ACC112 (cell line): ENCODE measurements around the gene CCNI.
"Not testable (repeated sequence)": the region's sequence is repeated elsewhere in the genome, so short reads cannot be mapped to it uniquely, and the experiment has no call there.

Experiments
- H2AFZ ChIP-seq: fragments of 200-600 bp; sonication (generic); one replicate; pipeline ENCODE4 v1.6.0; 2017; ENCODE audit warnings: antibody characterized with exemption, low read length; ENCODE audit not compliant: unreplicated experiment
- H3K27ac ChIP-seq: fragments of 200-600 bp; sonication (generic); 2 replicates; pipeline ENCODE4 v1.5.1; 2014; ENCODE audit warnings: low read depth, mild to moderate bottlenecking, antibody characterized with exemption, low read length, moderate library complexity
- H3K27me3 ChIP-seq: fragments of 200-600 bp; sonication (generic); 2 replicates; pipeline ENCODE4 v1.6.1; 2014; ENCODE audit warnings: mild to moderate bottlenecking, antibody characterized with exemption, low read length, moderate library complexity, mixed read lengths; ENCODE audit not compliant: insufficient read depth
- H3K36me3 ChIP-seq: fragments of 200-600 bp; sonication (generic); 2 replicates; pipeline ENCODE4 v1.6.1; 2016; ENCODE audit warnings: mild to moderate bottlenecking, antibody characterized with exemption, low read length, moderate library complexity, mixed read lengths; ENCODE audit not compliant: insufficient read depth
- H3K4me1 ChIP-seq: fragments of 200-600 bp; sonication (generic); one replicate; pipeline ENCODE4 v1.6.1; 2016; ENCODE audit warnings: low read length, mixed read lengths; ENCODE audit not compliant: insufficient read depth, unreplicated experiment, control insufficient read depth
- H3K4me3 ChIP-seq: fragments of 200-600 bp; sonication (generic); 2 replicates; pipeline ENCODE4 v1.5.1; 2014; ENCODE audit warnings: mild to moderate bottlenecking, low read depth, low read length
- H3K79me2 ChIP-seq: fragments of 200-600 bp; sonication (generic); one replicate; pipeline ENCODE4 v1.6.0; 2016; ENCODE audit warnings: low read length; ENCODE audit not compliant: control insufficient read depth, unreplicated experiment, insufficient read depth

Gene CCNI

GRCh38 chr4:77069514-77069913 lies 6.3 kb downstream of the CCNI start:
- not testable (repeated sequence) for H3K27ac ChIP-seq, H2AFZ ChIP-seq, H3K4me3 ChIP-seq, H3K27me3 ChIP-seq, H3K36me3 ChIP-seq
- Histone ChIP-seq H3K4me1 (peaks cover 28% of the 10 kb centered on the region), H3K79me2 (peaks cover 90% of the 10 kb centered on the region)

GRCh38 chr4:77065382-77065781 lies 10.4 kb downstream of the CCNI start:
- peaks cover 7% of the 10 kb centered on the region for H3K4me1 ChIP-seq
- no peak overlapping the region for H3K4me3 ChIP-seq
- no peaks in the 10 kb centered on the region for H3K27me3 ChIP-seq
- peaks cover 18% of the 10 kb centered on the region for H3K36me3 ChIP-seq
- H3K79me2 ChIP-seq = peaks cover 67% of the 10 kb centered on the region
- no peak overlapping the region for H2AFZ ChIP-seq
- no peak overlapping the region for H3K27ac ChIP-seq

- Histone ChIP-seq H3K27me3 (no peaks in the 10 kb centered on the region), H2AFZ (no peak overlapping the region), H3K4me1 (peaks cover 16% of the 10 kb centered on the region), H3K79me2 (peaks cover 53% of the 10 kb centered on the region), H3K27ac (no peak overlapping the region), H3K4me3 (no peak overlapping the region), H3K36me3 (peaks cover 38% of the 10 kb centered on the region)
Measured at GRCh38 chr4:77062856-77063255, 12.9 kb downstream of the CCNI start.

GRCh38 chr4:77052352-77052751 lies 23.4 kb downstream of the CCNI start:
- peaks cover 28% of the 10 kb centered on the region for H3K4me1 ChIP-seq
- peaks cover 52% of the 10 kb centered on the region for H3K36me3 ChIP-seq
- H2AFZ ChIP-seq = no peak overlapping the region
- H3K79me2 ChIP-seq = peaks cover 5% of the 10 kb centered on the region
- no peak overlapping the region for H3K4me3 ChIP-seq
- no peaks in the 10 kb centered on the region for H3K27me3 ChIP-seq
- peak overlapping the region; percentile 29; the same call in 1 of the 2 replicates for H3K27ac ChIP-seq

- Histone ChIP-seq H2AFZ (no peak overlapping the region), H3K27ac (no peak overlapping the region), H3K4me1 (peaks cover 21% of the 10 kb centered on the region), H3K36me3 (peaks cover 45% of the 10 kb centered on the region), H3K4me3 (no peak overlapping the region), H3K27me3 (no peaks in the 10 kb centered on the region), H3K79me2 (peaks cover 1% of the 10 kb centered on the region)
Measured at GRCh38 chr4:77050962-77051361, 24.8 kb downstream of the CCNI start.

GRCh38 chr4:77047037-77047436 lies 28.8 kb downstream of the CCNI start:
- Histone ChIP-seq H3K36me3 (peaks cover 22% of the 10 kb centered on the region), H2AFZ (no peak overlapping the region), H3K27me3 (no peaks in the 10 kb centered on the region), H3K4me1 (peaks cover 10% of the 10 kb centered on the region), H3K79me2 (no peaks in the 10 kb centered on the region), H3K27ac (no peak overlapping the region), H3K4me3 (no peak overlapping the region)

- no peak overlapping the region for H3K4me3 ChIP-seq
- peaks cover 21% of the 10 kb centered on the region for H3K4me1 ChIP-seq
- H3K27me3 ChIP-seq = no peaks in the 10 kb centered on the region
- no peaks in the 10 kb centered on the region for H3K79me2 ChIP-seq
- no peak overlapping the region for H3K27ac ChIP-seq
- peaks cover 15% of the 10 kb centered on the region for H3K36me3 ChIP-seq
- no peak overlapping the region for H2AFZ ChIP-seq
Measured at GRCh38 chr4:77045490-77045889, 30.3 kb downstream of the CCNI start.

GRCh38 chr4:77044461-77045150 lies 31.2 kb downstream of the CCNI start:
- Histone ChIP-seq H3K4me1 (peaks cover 29% of the 10 kb centered on the region), H3K4me3 (no peak overlapping the region), H3K27me3 (no peaks in the 10 kb centered on the region), H2AFZ (no peak overlapping the region), H3K79me2 (no peaks in the 10 kb centered on the region), H3K36me3 (peaks cover 10% of the 10 kb centered on the region), H3K27ac (peak overlapping the region; percentile 43)

GRCh38 chr4:77043507-77044136 lies 32.2 kb downstream of the CCNI start:
- peaks cover 12% of the 10 kb centered on the region for H3K36me3 ChIP-seq
- no peaks in the 10 kb centered on the region for H3K79me2 ChIP-seq
- no peaks in the 10 kb centered on the region for H3K27me3 ChIP-seq

GRCh38 chr4:77040854-77041725 lies 34.7 kb downstream of the CCNI start:
- no peak overlapping the region for H2AFZ ChIP-seq
- H3K4me3 ChIP-seq = peak overlapping the region; percentile 24; the same call in 1 of the 2 replicates
- H3K79me2 ChIP-seq = no peaks in the 10 kb centered on the region
- H3K27me3 ChIP-seq = no peaks in the 10 kb centered on the region
- H3K27ac ChIP-seq = peak overlapping the region; percentile 88
- H3K4me1 ChIP-seq = peaks cover 50% of the 10 kb centered on the region
- H3K36me3 ChIP-seq = peaks cover 11% of the 10 kb centered on the region

More at GRCh38 chr4:77043507-77044136, 32.2 kb downstream of the CCNI start:
- Histone ChIP-seq H3K4me3 (no peak overlapping the region), H2AFZ (no peak overlapping the region), H3K27ac (peak overlapping the region; percentile 43), H3K4me1 (peaks cover 34% of the 10 kb centered on the region)
